ENCODE results near the gene PTGDS. TPM values are rescaled to one million over a fixed set of nuclear protein-coding genes. Genes with fewer than 3 reads are reported as not detected.
A peak's percentile ranks its signal among the peaks of the same experiment; 100 is the strongest.

Gene PTGDS
- total RNA-seq, result 2.0 and 3.8 TPM in 2 replicates

GRCh38 chr9:136977223-136977622 is at the start of gene PTGDS:
Gene PTGDS (plus strand): TSS chr9:136977504. CDS start chr9:136977579, 75 bp downstream.
- Histone ChIP-seq H3K36me3 (ENCODE audit: control insufficient read depth, insufficient read depth, low read length) (no peaks in the 10 kb centered on the region), H3K27me3 (ENCODE audit: control insufficient read depth, insufficient read depth, low read length) (no peaks in the 10 kb centered on the region), H3K4me3 (ENCODE audit: low read depth, low read length) (peak within 1 kb of the TSS; percentile 37)
- TF ChIP-seq CTCF (IDR thresholded peaks at IDR 0.05; ENCODE audit: insufficient read depth, low read length, poor library complexity, severe bottlenecking), result no peak
- no peak for DNase-seq (ENCODE audit: low read depth)

- no peaks in the 10 kb centered on the region for H3K27me3 ChIP-seq (ENCODE audit: control insufficient read depth, insufficient read depth, low read length)
- no peak for DNase-seq (ENCODE audit: low read depth)
- H3K36me3 ChIP-seq (ENCODE audit: control insufficient read depth, insufficient read depth, low read length), result no peaks in the 10 kb centered on the region
- TF ChIP-seq CTCF (IDR thresholded peaks at IDR 0.05; ENCODE audit: insufficient read depth, low read length, poor library complexity, severe bottlenecking), result no peak
- H3K4me3 ChIP-seq (ENCODE audit: low read depth, low read length), result no peak overlapping the region
Measured at GRCh38 chr9:136928591-136928990, 48.7 kb upstream of the PTGDS start.

DNA sequence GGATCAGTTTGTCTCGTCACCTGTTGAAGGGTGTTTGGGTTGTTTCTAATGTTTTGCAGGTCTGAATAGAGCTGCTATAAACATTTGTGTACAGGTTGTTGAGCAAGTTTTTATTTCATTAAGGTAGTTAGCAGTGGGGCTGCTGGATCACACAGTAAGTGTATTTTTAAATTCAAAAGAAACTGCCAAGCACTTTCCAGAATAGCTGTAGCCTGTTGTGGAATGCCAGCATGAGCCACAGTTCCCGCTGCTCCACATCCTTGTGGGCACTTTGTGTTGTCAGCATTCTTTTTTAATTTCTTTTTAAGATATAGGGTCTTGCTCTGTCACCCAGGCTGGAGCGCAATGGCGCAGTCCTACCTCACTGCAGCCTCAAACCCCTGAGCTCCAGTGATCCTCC is 47.3 kb upstream of the PTGDS start:
- TF ChIP-seq CTCF (IDR thresholded peaks at IDR 0.05; ENCODE audit: insufficient read depth, low read length, poor library complexity, severe bottlenecking), result no peak
- Histone ChIP-seq H3K4me3 (ENCODE audit: low read depth, low read length) (no peak overlapping the region), H3K27me3 (ENCODE audit: control insufficient read depth, insufficient read depth, low read length) (no peaks in the 10 kb centered on the region), H3K36me3 (ENCODE audit: control insufficient read depth, insufficient read depth, low read length) (no peaks in the 10 kb centered on the region)
- DNase-seq (ENCODE audit: low read depth), result no peak

DNA sequence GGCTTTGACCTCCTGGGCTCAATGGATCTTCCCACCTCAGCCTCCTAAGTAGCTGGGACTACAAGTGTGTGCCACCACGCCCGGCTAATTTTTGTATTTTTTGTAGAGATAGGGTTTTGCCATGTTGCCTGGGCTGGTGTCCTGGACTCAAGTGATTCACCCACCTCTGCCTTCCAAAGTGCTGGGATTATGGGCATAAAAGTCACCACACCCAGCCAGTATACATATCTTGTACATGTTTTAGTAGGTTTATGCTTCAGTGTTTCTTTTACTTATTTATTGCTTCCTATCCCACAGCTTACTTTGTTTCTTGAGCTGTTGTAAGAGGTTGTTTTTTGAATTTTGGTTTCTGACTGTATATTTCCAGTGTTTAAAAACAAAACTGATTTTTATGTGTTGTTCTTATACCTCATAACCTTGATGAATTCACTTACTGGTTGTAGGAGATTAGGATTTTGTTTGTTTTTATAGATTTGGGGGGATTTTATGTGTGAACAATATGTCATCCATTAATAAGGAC is 45.6 kb upstream of the PTGDS start:
- H3K36me3 ChIP-seq (ENCODE audit: control insufficient read depth, insufficient read depth, low read length), result no peaks in the 10 kb centered on the region
- DNase-seq (ENCODE audit: low read depth), result no peak
- no peaks in the 10 kb centered on the region for H3K27me3 ChIP-seq (ENCODE audit: control insufficient read depth, insufficient read depth, low read length)
- no peak for TF ChIP-seq CTCF (IDR thresholded peaks at IDR 0.05; ENCODE audit: insufficient read depth, low read length, poor library complexity, severe bottlenecking)
- no peak overlapping the region for H3K4me3 ChIP-seq (ENCODE audit: low read depth, low read length)

DNA sequence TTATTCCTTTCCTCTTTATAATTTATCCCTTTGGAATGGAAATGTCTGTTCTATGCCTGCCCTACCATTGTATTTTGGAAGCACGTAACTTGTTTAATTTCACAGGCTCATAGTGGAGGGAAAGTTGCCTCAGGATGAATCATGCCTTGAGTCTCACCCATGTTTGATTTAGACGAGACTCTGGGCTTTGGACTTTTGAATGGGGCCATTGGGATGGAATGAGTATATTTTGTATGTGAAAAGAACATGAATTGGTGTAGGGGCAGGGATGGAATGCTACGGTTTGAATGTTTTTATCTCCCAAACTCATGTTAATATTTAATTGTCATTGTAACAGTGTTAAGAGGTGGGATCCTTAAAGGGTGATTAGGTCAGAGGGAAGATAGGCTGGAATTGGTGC is 43.0 kb upstream of the PTGDS start:
- H3K36me3 ChIP-seq (ENCODE audit: control insufficient read depth, insufficient read depth, low read length), result no peaks in the 10 kb centered on the region
- no peak for DNase-seq (ENCODE audit: low read depth)
- no peak overlapping the region for H3K4me3 ChIP-seq (ENCODE audit: low read depth, low read length)
- no peak for TF ChIP-seq CTCF (IDR thresholded peaks at IDR 0.05; ENCODE audit: insufficient read depth, low read length, poor library complexity, severe bottlenecking)
- H3K27me3 ChIP-seq (ENCODE audit: control insufficient read depth, insufficient read depth, low read length), result no peaks in the 10 kb centered on the region

DNA sequence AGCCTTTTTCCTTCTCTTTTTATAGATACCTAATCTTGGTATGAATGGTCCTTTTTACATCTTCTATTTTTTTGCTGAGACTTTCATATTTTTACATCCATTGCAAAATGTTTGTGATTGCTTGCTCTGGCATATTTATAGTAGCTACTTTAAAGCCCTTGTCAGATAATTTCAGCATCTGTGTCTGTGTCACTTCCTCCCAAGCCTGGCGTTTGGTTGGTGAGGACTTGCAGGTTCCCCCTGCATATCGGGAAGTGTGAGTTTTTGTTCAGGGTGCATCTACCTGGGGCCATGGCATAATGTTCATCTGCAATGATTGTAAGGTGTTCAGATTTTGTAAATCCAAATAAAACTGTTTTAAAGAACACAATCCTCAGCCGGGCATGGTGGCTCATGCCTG is 41.7 kb upstream of the PTGDS start:
- DNase-seq (ENCODE audit: low read depth), result no peak
- H3K4me3 ChIP-seq (ENCODE audit: low read depth, low read length), result no peak overlapping the region
- TF ChIP-seq CTCF (IDR thresholded peaks at IDR 0.05; ENCODE audit: insufficient read depth, low read length, poor library complexity, severe bottlenecking), result no peak
- no peaks in the 10 kb centered on the region for H3K36me3 ChIP-seq (ENCODE audit: control insufficient read depth, insufficient read depth, low read length)
- H3K27me3 ChIP-seq (ENCODE audit: control insufficient read depth, insufficient read depth, low read length), result no peaks in the 10 kb centered on the region
